ENCODE results near the gene SCGB3A1.

SCGB3A1 gene

DNA sequence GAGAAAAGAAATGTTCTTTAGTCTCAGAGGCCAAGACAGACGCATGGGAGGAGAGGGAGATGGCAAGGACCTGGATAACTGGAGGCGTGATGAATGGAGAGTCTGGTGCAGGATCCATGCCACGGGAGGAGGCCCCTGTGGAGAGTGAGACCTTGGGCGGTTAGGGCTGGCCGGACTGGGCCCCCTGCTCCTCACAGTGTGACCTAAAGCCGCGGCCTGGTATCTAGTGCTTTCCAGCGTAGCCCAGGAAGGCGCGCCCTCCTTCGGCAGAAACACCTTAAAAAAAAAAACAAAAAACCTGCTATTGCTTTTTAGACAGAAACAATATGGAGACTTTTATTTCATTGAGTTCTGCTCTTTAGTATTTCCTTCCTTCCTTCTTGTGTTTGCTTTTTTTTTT lies 33.1 kb downstream of the SCGB3A1 start:
- peaks cover 13% of the 10 kb centered on the region for H3K79me2 ChIP-seq (ENCODE audit: control insufficient read depth, insufficient read depth, low read length)
- H3K9ac ChIP-seq (ENCODE audit: low read length): no peak overlapping the region
- WGBS (ENCODE audit: extremely low coverage, insufficient coverage, low lambda C conversion rate): no CpG with 5 or more reads among the region's 11 CpGs
- no peak overlapping the region for H2BK15ac ChIP-seq (replicated peaks; ENCODE audit: low read depth)
- peaks cover 2% of the 10 kb centered on the region for H3K36me3 ChIP-seq (ENCODE audit: control insufficient read depth, insufficient read depth, low read length)
- H3K23ac ChIP-seq (ENCODE audit: low read length): no peak overlapping the region
- no peak overlapping the region for H3K4ac ChIP-seq (ENCODE audit: low read depth, low read length)
- no peak overlapping the region for H3K56ac ChIP-seq (ENCODE audit: low read length)
- no peak overlapping the region for H4K5ac ChIP-seq (ENCODE audit: low read length)
- no peak overlapping the region for H3K4me2 ChIP-seq (ENCODE audit: low read length)
- no peak overlapping the region for H2AK5ac ChIP-seq (ENCODE audit: low read length)
- H2BK5ac ChIP-seq (ENCODE audit: low read length): no peak overlapping the region
- H4K8ac ChIP-seq (ENCODE audit: low read depth, low read length): no peak overlapping the region
- H2BK120ac ChIP-seq (ENCODE audit: low read depth, low read length): no peak overlapping the region
- H3K79me1 ChIP-seq (ENCODE audit: low read length): peaks cover 13% of the 10 kb centered on the region
- no peak for DNase-seq
- no peak overlapping the region for H3K27ac ChIP-seq (ENCODE audit: low read depth, low read length)
- no peaks in the 10 kb centered on the region for H3K27me3 ChIP-seq (ENCODE audit: insufficient read depth, low read length, poor library complexity)
- H3K4me1 ChIP-seq (ENCODE audit: control insufficient read depth, low read depth, low read length): no peaks in the 10 kb centered on the region
- no peak overlapping the region for H3K18ac ChIP-seq (ENCODE audit: low read length)
- no peak overlapping the region for H3K4me3 ChIP-seq (ENCODE audit: low read length)

DNA sequence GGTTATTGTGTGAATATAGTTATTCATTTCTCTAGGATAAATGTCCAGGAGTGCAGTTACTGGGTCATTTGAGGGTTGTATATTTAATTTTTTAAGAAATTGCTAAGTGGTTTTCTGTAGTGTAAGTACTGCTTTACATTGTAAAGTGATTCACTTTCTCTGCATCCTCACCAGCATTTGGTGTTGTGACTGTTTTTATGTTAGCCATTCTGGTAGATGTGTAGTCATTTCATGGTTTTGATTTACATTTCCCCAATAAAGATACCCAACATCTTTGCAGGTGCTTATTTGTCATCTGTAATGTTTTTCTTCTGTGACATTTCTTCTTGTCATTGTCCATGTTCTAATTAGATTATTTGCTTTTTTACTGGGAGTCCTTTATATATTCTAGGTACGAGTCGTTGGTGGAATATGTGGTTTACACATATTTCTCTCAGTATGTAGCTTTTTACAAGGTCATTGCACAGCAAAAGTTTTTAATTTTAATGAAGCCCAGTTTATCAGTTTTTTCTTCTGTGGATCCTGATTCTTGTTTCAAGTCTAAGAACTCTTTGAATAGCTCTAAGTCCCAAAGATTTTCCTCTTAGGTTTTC lies 34.0 kb downstream of the SCGB3A1 start:
- Histone ChIP-seq H3K79me2 (ENCODE audit: control insufficient read depth, insufficient read depth, low read length) (peaks cover 13% of the 10 kb centered on the region), H4K5ac (ENCODE audit: low read length) (no peak overlapping the region), H3K18ac (ENCODE audit: low read length) (no peak overlapping the region), H3K4ac (ENCODE audit: low read depth, low read length) (no peak overlapping the region), H2BK5ac (ENCODE audit: low read length) (no peak overlapping the region), H4K8ac (ENCODE audit: low read depth, low read length) (no peak overlapping the region), H3K23ac (ENCODE audit: low read length) (no peak overlapping the region), H2BK15ac (replicated peaks; ENCODE audit: low read depth) (no peak overlapping the region), H3K9ac (ENCODE audit: low read length) (no peak overlapping the region), H3K4me1 (ENCODE audit: control insufficient read depth, low read depth, low read length) (no peaks in the 10 kb centered on the region), H3K27ac (ENCODE audit: low read depth, low read length) (no peak overlapping the region), H2AK5ac (ENCODE audit: low read length) (no peak overlapping the region), H3K36me3 (ENCODE audit: control insufficient read depth, insufficient read depth, low read length) (peaks cover 2% of the 10 kb centered on the region), H3K4me2 (ENCODE audit: low read length) (no peak overlapping the region), H3K56ac (ENCODE audit: low read length) (no peak overlapping the region), H3K79me1 (ENCODE audit: low read length) (peaks cover 13% of the 10 kb centered on the region), H3K27me3 (ENCODE audit: insufficient read depth, low read length, poor library complexity) (no peaks in the 10 kb centered on the region), H3K4me3 (ENCODE audit: low read length) (no peak overlapping the region), H2BK120ac (ENCODE audit: low read depth, low read length) (no peak overlapping the region)
- WGBS (ENCODE audit: extremely low coverage, insufficient coverage, low lambda C conversion rate): no CpG with 5 or more reads among the region's 2 CpGs
- no peak for DNase-seq

GRCh38 chr5:180555168-180555921 lies 36.0 kb downstream of the SCGB3A1 start:
- Histone ChIP-seq H2BK15ac (replicated peaks; ENCODE audit: low read depth) (no peak overlapping the region), H3K23ac (ENCODE audit: low read length) (no peak overlapping the region), H2BK120ac (ENCODE audit: low read depth, low read length) (no peak overlapping the region), H4K5ac (ENCODE audit: low read length) (no peak overlapping the region), H2AK5ac (ENCODE audit: low read length) (no peak overlapping the region), H3K79me1 (ENCODE audit: low read length) (peaks cover 9% of the 10 kb centered on the region), H3K4me2 (ENCODE audit: low read length) (no peak overlapping the region), H3K27me3 (ENCODE audit: insufficient read depth, low read length, poor library complexity) (no peaks in the 10 kb centered on the region), H2BK5ac (ENCODE audit: low read length) (no peak overlapping the region), H3K79me2 (ENCODE audit: control insufficient read depth, insufficient read depth, low read length) (peaks cover 6% of the 10 kb centered on the region), H3K56ac (ENCODE audit: low read length) (no peak overlapping the region), H3K36me3 (ENCODE audit: control insufficient read depth, insufficient read depth, low read length) (peaks cover 5% of the 10 kb centered on the region), H3K27ac (ENCODE audit: low read depth, low read length) (no peak overlapping the region), H3K4me3 (ENCODE audit: low read length) (no peak overlapping the region), H3K4me1 (ENCODE audit: control insufficient read depth, low read depth, low read length) (no peaks in the 10 kb centered on the region), H4K8ac (ENCODE audit: low read depth, low read length) (no peak overlapping the region), H3K4ac (ENCODE audit: low read depth, low read length) (no peak overlapping the region), H3K18ac (ENCODE audit: low read length) (no peak overlapping the region), H3K9ac (ENCODE audit: low read length) (no peak overlapping the region)
- no peak for DNase-seq
- no CpG with 5 or more reads among the region's 7 CpGs for WGBS (ENCODE audit: extremely low coverage, insufficient coverage, low lambda C conversion rate)

- H2BK5ac ChIP-seq (ENCODE audit: low read length): no peak overlapping the region
- no peak for DNase-seq
- no peak overlapping the region for H2AK5ac ChIP-seq (ENCODE audit: low read length)
- H4K8ac ChIP-seq (ENCODE audit: low read depth, low read length): no peak overlapping the region
- no peak overlapping the region for H3K18ac ChIP-seq (ENCODE audit: low read length)
- H3K4me2 ChIP-seq (ENCODE audit: low read length): no peak overlapping the region
- no peak overlapping the region for H4K5ac ChIP-seq (ENCODE audit: low read length)
- H3K56ac ChIP-seq (ENCODE audit: low read length): no peak overlapping the region
- H3K23ac ChIP-seq (ENCODE audit: low read length): no peak overlapping the region
- H3K4me1 ChIP-seq (ENCODE audit: control insufficient read depth, low read depth, low read length): no peaks in the 10 kb centered on the region
- no peak overlapping the region for H2BK120ac ChIP-seq (ENCODE audit: low read depth, low read length)
- no peak overlapping the region for H3K9ac ChIP-seq (ENCODE audit: low read length)
- no peaks in the 10 kb centered on the region for H3K27me3 ChIP-seq (ENCODE audit: insufficient read depth, low read length, poor library complexity)
- peaks cover 6% of the 10 kb centered on the region for H3K79me2 ChIP-seq (ENCODE audit: control insufficient read depth, insufficient read depth, low read length)
- peaks cover 8% of the 10 kb centered on the region for H3K36me3 ChIP-seq (ENCODE audit: control insufficient read depth, insufficient read depth, low read length)
- no CpG with 5 or more reads among the region's 3 CpGs for WGBS (ENCODE audit: extremely low coverage, insufficient coverage, low lambda C conversion rate)
- no peak overlapping the region for H3K4me3 ChIP-seq (ENCODE audit: low read length)
- peaks cover 9% of the 10 kb centered on the region for H3K79me1 ChIP-seq (ENCODE audit: low read length)
- H3K27ac ChIP-seq (ENCODE audit: low read depth, low read length): no peak overlapping the region
- no peak overlapping the region for H2BK15ac ChIP-seq (replicated peaks; ENCODE audit: low read depth)
- no peak overlapping the region for H3K4ac ChIP-seq (ENCODE audit: low read depth, low read length)
Observed at GRCh38 chr5:180553530-180553929, 37.8 kb downstream of the SCGB3A1 start.

- H3K79me1 ChIP-seq (ENCODE audit: low read length): peaks cover 8% of the 10 kb centered on the region
- peaks cover 6% of the 10 kb centered on the region for H3K36me3 ChIP-seq (ENCODE audit: control insufficient read depth, insufficient read depth, low read length)
- peaks cover 20% of the 10 kb centered on the region for H3K79me2 ChIP-seq (ENCODE audit: control insufficient read depth, insufficient read depth, low read length)
- no peak overlapping the region for H3K9ac ChIP-seq (ENCODE audit: low read length)
- H3K18ac ChIP-seq (ENCODE audit: low read length): no peak overlapping the region
- H2BK120ac ChIP-seq (ENCODE audit: low read depth, low read length): no peak overlapping the region
- no peak overlapping the region for H3K4me2 ChIP-seq (ENCODE audit: low read length)
- DNase-seq: no peak
- H3K27me3 ChIP-seq (ENCODE audit: insufficient read depth, low read length, poor library complexity): no peaks in the 10 kb centered on the region
- no peak overlapping the region for H3K56ac ChIP-seq (ENCODE audit: low read length)
- H3K27ac ChIP-seq (ENCODE audit: low read depth, low read length): no peak overlapping the region
- no peak overlapping the region for H2BK5ac ChIP-seq (ENCODE audit: low read length)
- no peak overlapping the region for H2BK15ac ChIP-seq (replicated peaks; ENCODE audit: low read depth)
- H3K23ac ChIP-seq (ENCODE audit: low read length): no peak overlapping the region
- no peak overlapping the region for H4K8ac ChIP-seq (ENCODE audit: low read depth, low read length)
- no CpG with 5 or more reads among the region's 3 CpGs for WGBS (ENCODE audit: extremely low coverage, insufficient coverage, low lambda C conversion rate)
- no peaks in the 10 kb centered on the region for H3K4me1 ChIP-seq (ENCODE audit: control insufficient read depth, low read depth, low read length)
- no peak overlapping the region for H3K4me3 ChIP-seq (ENCODE audit: low read length)
- H3K4ac ChIP-seq (ENCODE audit: low read depth, low read length): no peak overlapping the region
- H2AK5ac ChIP-seq (ENCODE audit: low read length): no peak overlapping the region
- H4K5ac ChIP-seq (ENCODE audit: low read length): no peak overlapping the region
Observed at GRCh38 chr5:180548563-180548962, 42.7 kb downstream of the SCGB3A1 start.

All from mesendoderm (in vitro differentiated cells).